ENCODE data around the gene AZI2.

- TF ChIP-seq, protein P1, sequence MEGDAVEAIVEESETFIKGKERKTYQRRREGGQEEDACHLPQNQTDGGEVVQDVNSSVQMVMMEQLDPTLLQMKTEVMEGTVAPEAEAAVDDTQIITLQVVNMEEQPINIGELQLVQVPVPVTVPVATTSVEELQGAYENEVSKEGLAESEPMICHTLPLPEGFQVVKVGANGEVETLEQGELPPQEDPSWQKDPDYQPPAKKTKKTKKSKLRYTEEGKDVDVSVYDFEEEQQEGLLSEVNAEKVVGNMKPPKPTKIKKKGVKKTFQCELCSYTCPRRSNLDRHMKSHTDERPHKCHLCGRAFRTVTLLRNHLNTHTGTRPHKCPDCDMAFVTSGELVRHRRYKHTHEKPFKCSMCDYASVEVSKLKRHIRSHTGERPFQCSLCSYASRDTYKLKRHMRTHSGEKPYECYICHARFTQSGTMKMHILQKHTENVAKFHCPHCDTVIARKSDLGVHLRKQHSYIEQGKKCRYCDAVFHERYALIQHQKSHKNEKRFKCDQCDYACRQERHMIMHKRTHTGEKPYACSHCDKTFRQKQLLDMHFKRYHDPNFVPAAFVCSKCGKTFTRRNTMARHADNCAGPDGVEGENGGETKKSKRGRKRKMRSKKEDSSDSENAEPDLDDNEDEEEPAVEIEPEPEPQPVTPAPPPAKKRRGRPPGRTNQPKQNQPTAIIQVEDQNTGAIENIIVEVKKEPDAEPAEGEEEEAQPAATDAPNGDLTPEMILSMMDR (IDR thresholded peaks at IDR 0.05; ENCODE audit: low read depth, low read length): no peak
- no peak for TF ChIP-seq EZH2phosphoT487 (IDR thresholded peaks at IDR 0.05; ENCODE audit: low read depth)
These were observed 22.1 kb downstream of the AZI2 start for GRCh38 chr3:28326458-28326926.
